OCI-LY7 (cell line): ENCODE data around the gene NEURL2. TPM values are rescaled to one million over a fixed set of nuclear protein-coding genes. Genes with fewer than 3 reads are reported as not detected.

Experiments used
- BruUV-seq: library from RNA; stranded (reverse); fragments of 400-500 nt; replicated peaks from 2 replicates; lab custom pipeline; 2021; lab: Mats Ljungman, UMichigan
- CTCF ChIA-PET: fragments of 300-600 bp; sonication (Branson Sonifier 250); formaldehyde crosslinking; loops from one replicate; lab custom pipeline; 2022; ENCODE audit warnings: antibody characterized with exemption; ENCODE audit not compliant: unreplicated experiment; lab: Charles Lee
- POLR2A ChIA-PET: fragments of 300-600 bp; sonication (Branson Sonifier 250); formaldehyde crosslinking; loops from one replicate; lab custom pipeline; 2022; ENCODE audit warnings: antibody characterized with exemption; lab: Charles Lee
- DNase-seq: peaks from one replicate; pipeline ENCODE4 v3.0.0-alpha.2; 2015; ENCODE audit warnings: low spot score
- H2AFZ ChIP-seq: fragments of 200-600 bp; sonication (generic), shearing (Covaris generic); 2 replicates; pipeline ENCODE4 v1.6.1; 2014; ENCODE audit warnings: mild to moderate bottlenecking, antibody characterized with exemption, low read length, moderate library complexity
- H3K27ac ChIP-seq: fragments of 200-600 bp; sonication (generic); 2 replicates; pipeline ENCODE4 v1.5.1; 2014; ENCODE audit warnings: mixed run types, low read depth, mild to moderate bottlenecking, moderate library complexity, low read length, inconsistent platforms; ENCODE audit not compliant: poor library complexity, severe bottlenecking
- H3K36me3 ChIP-seq: fragments of 200-600 bp; sonication (generic); 2 replicates; pipeline ENCODE4 v1.6.1; 2014; ENCODE audit warnings: mild to moderate bottlenecking, antibody characterized with exemption, low read length, moderate library complexity, mixed read lengths; ENCODE audit not compliant: insufficient read depth
- H3K4me1 ChIP-seq: fragments of 200-600 bp; sonication (generic); 2 replicates; pipeline ENCODE4 v1.5.1; 2014; ENCODE audit warnings: mild to moderate bottlenecking, low read length; ENCODE audit not compliant: insufficient read depth, poor library complexity, severe bottlenecking
- H3K4me2 ChIP-seq: fragments of 200-600 bp; sonication (generic); 2 replicates; pipeline ENCODE4 v1.6.1; 2014; ENCODE audit warnings: mild to moderate bottlenecking, low read length
- H3K4me3 ChIP-seq: fragments of 200-600 bp; sonication (generic); 2 replicates; pipeline ENCODE4 v1.5.1; 2014; ENCODE audit warnings: mild to moderate bottlenecking, low read depth, low read length; ENCODE audit not compliant: poor library complexity, severe bottlenecking
- H3K79me2 ChIP-seq: fragments of 200-600 bp; sonication (generic); 2 replicates; pipeline ENCODE4 v1.6.1; 2016; ENCODE audit warnings: low read depth, mild to moderate bottlenecking, low read length, moderate library complexity, mixed read lengths; ENCODE audit not compliant: insufficient read depth
- H3K9me2 ChIP-seq: fragments of 200-600 bp; sonication (generic); 2 replicates; pipeline ENCODE4 v1.6.1; 2016; ENCODE audit warnings: mild to moderate bottlenecking, low read length, mixed read lengths; ENCODE audit not compliant: insufficient read depth
- H3K9me3 ChIP-seq: fragments of 200-600 bp; sonication (generic); 2 replicates; pipeline ENCODE4 v1.6.1; 2014; ENCODE audit warnings: mild to moderate bottlenecking, mixed run types, low read length, mixed read lengths
- H4K20me1 ChIP-seq: fragments of 200-600 bp; sonication (generic); 2 replicates; pipeline ENCODE4 v1.6.1; 2014; ENCODE audit warnings: mild to moderate bottlenecking, antibody characterized with exemption, low read length, moderate library complexity, mixed read lengths; ENCODE audit not compliant: insufficient read depth
- EZH2phosphoT487 ChIP-seq: fragments of 200-600 bp; sonication (generic); IDR thresholded peaks from 2 replicates; pipeline ENCODE4 v1.6.1; 2018; ENCODE audit warnings: low read depth, borderline replicate concordance, mild to moderate bottlenecking, mixed run types, antibody characterized with exemption, low read length, moderate library complexity, mixed read lengths
- intact Hi-C: fragments of 100-400 bp; cut with micrococcal nuclease; formaldehyde crosslinking; loops from one replicate; pipeline ENCODE4 v1.10.0; 2022; ENCODE audit not compliant: unreplicated experiment
- total RNA-seq, 2 experiments: library from RNA; depleted of rRNA in 1 of 2; stranded (reverse); fragments of >200 nt in 1 of 2; shearing (Covaris generic) in 1 of 2; gene quantifications; 2 replicates each; pipeline ENCODE4 v1.2.3, GENCODE V29; 2014 to 2022
- TF ChIP-seq, protein P1 (sequence below): fragments of 200-600 bp; sonication (generic); conservative IDR thresholded peaks from 2 replicates; pipeline ENCODE4 v1.5.1; 2014; ENCODE audit warnings: mild to moderate bottlenecking, antibody characterized with exemption, low read length, moderate library complexity, mixed read lengths

The NEURL2 gene
- total RNA-seq, 2 experiments from 2014 or later, result 9.9 to 10.7 TPM

DNA sequence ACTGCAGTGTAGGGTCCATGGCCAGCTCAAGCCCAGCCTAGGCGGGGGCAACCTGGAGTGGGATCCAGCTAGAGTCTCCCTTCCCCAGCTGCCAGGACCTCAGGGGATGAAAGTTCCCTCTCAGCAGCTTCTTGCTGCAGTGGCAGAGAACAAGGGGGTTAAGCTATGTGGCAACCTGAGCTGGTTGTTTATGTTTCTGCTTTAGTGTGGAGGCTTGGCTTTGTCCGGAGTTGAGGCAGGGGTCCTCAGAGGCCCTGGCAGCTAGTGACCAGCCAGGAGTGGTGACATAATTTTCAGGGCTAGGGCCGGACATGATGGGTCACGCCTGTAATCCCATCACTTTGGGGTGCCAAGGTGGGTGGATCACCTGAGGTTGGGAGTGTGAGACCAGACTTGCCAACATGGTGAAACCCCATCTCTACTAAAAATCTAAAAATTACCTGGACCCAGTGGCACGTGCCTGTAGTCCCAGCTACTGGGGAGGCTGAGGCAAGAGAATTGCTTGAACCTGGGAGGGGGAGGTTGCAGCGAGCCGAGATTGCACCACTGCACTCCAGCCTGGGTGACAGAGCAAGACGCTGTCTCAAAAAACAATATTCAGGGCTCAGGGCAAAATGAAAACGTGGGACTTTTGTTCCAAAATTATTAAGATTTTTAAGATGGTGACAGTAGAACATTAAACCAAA, 35.0 kb upstream of the NEURL2 start:
- BruUV-seq, result no TSS peak
- CTCF ChIA-PET, result interaction anchor here (0.6 kb wide), 1 partner anchor 45 kb away, joined by 3 read pairs; no protein-coding TSS in a partner anchor
- DNase-seq, result no peak
- Histone ChIP-seq H3K9me2 (no peaks in the 10 kb centered on the region), H3K79me2 (no peaks in the 10 kb centered on the region), H4K20me1 (no peaks in the 10 kb centered on the region), H3K4me3 (no peak overlapping the region), H3K9me3 (no peaks in the 10 kb centered on the region), H3K27ac (no peak overlapping the region), H2AFZ (no peak overlapping the region), H3K4me1 (no peaks in the 10 kb centered on the region), H3K36me3 (no peaks in the 10 kb centered on the region), H3K4me2 (no peak overlapping the region)
- TF ChIP-seq EZH2phosphoT487, result no peak
- TF ChIP-seq, protein P1, sequence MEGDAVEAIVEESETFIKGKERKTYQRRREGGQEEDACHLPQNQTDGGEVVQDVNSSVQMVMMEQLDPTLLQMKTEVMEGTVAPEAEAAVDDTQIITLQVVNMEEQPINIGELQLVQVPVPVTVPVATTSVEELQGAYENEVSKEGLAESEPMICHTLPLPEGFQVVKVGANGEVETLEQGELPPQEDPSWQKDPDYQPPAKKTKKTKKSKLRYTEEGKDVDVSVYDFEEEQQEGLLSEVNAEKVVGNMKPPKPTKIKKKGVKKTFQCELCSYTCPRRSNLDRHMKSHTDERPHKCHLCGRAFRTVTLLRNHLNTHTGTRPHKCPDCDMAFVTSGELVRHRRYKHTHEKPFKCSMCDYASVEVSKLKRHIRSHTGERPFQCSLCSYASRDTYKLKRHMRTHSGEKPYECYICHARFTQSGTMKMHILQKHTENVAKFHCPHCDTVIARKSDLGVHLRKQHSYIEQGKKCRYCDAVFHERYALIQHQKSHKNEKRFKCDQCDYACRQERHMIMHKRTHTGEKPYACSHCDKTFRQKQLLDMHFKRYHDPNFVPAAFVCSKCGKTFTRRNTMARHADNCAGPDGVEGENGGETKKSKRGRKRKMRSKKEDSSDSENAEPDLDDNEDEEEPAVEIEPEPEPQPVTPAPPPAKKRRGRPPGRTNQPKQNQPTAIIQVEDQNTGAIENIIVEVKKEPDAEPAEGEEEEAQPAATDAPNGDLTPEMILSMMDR, result no peak
- intact Hi-C loops, result no loop called here
- POLR2A ChIA-PET, result interaction anchor here (1.4 kb wide), 1 partner anchor 24 kb away, joined by 3 read pairs; no protein-coding TSS in a partner anchor

DNA sequence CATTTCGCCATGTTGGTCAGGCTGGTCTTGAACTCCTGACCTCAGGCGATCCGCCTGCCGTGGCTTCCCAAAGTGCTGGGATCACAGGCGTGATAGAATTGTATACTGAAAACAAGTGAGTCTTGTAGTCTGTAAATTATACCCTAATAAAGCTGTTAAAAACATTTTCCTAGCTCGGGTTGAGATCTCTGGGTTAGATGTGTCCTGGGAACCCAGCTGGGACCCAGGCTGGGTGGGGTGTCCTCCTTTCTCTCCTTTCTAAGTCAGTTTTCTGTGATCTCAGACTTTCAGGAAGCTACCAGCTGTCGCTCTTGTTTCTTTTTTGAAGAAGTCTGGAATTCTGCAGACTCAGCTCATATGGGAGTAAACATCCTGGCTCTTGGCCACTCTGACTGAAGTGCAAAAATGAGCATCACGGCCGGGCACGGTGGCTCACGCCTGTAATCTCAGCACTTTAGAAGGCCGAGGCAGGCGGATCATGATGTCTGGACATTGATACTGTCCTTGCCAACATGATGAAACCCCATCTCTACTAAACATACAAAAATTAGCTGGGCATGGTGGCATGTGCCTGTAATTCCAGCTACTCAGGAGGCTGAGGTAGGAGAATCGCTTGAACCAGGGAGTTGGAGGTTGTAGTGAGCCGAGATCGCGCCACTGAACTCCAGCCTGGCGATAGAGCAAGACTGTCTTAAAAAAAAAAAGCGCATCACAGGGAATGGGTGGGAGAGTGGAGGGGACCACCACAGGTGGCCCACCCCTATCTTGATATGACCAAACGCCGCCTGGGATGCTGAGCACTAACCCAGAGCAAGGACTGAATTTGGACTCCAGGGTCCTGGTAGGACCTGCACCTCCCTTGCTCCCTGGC, 33.6 kb upstream of the NEURL2 start:
- CTCF ChIA-PET, result no interaction called here
- Histone ChIP-seq H3K79me2 (no peaks in the 10 kb centered on the region), H3K27ac (no peak overlapping the region), H3K4me3 (no peak overlapping the region), H3K4me2 (no peak overlapping the region), H3K9me2 (no peaks in the 10 kb centered on the region), H3K9me3 (no peaks in the 10 kb centered on the region), H3K4me1 (no peaks in the 10 kb centered on the region), H4K20me1 (no peaks in the 10 kb centered on the region), H2AFZ (no peak overlapping the region), H3K36me3 (no peaks in the 10 kb centered on the region)
- no peak for DNase-seq
- POLR2A ChIA-PET, result interaction anchor here (0.9 kb wide), 1 partner anchor 44 kb away, joined by 3 read pairs; the partner anchor contains the start of gene ZSWIM1
- BruUV-seq, result no TSS peak
- TF ChIP-seq, protein P1, result no peak
- TF ChIP-seq EZH2phosphoT487, result no peak
- intact Hi-C loops, result no loop called here
